Measurements from ENCODE around the gene HSP90AB1. TPM values are rescaled to one million over a fixed set of nuclear protein-coding genes. Genes with fewer than 3 reads are reported as not detected.

HSP90AB1 gene
- total RNA-seq, 1 donor from 2014 or later = 396 TPM

GRCh38 chr6:44262467-44263353 is 15.8 kb downstream of the HSP90AB1 start:
- no peak for FAIRE-seq
- H3K36me3 ChIP-seq (ENCODE audit: control insufficient read depth, insufficient read depth, low read length) = peaks cover 12% of the 10 kb centered on the region
- DNase-seq (ENCODE audit: low read depth) = no peak
- TF ChIP-seq, protein P1, sequence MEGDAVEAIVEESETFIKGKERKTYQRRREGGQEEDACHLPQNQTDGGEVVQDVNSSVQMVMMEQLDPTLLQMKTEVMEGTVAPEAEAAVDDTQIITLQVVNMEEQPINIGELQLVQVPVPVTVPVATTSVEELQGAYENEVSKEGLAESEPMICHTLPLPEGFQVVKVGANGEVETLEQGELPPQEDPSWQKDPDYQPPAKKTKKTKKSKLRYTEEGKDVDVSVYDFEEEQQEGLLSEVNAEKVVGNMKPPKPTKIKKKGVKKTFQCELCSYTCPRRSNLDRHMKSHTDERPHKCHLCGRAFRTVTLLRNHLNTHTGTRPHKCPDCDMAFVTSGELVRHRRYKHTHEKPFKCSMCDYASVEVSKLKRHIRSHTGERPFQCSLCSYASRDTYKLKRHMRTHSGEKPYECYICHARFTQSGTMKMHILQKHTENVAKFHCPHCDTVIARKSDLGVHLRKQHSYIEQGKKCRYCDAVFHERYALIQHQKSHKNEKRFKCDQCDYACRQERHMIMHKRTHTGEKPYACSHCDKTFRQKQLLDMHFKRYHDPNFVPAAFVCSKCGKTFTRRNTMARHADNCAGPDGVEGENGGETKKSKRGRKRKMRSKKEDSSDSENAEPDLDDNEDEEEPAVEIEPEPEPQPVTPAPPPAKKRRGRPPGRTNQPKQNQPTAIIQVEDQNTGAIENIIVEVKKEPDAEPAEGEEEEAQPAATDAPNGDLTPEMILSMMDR (IDR thresholded peaks at IDR 0.05; ENCODE audit: insufficient read depth, low read length, severe bottlenecking) = no peak
- H3K27me3 ChIP-seq (ENCODE audit: control insufficient read depth, insufficient read depth, low read length) = peaks cover 2% of the 10 kb centered on the region
- no peak overlapping the region for H3K4me3 ChIP-seq (ENCODE audit: low read depth, low read length)

DNA sequence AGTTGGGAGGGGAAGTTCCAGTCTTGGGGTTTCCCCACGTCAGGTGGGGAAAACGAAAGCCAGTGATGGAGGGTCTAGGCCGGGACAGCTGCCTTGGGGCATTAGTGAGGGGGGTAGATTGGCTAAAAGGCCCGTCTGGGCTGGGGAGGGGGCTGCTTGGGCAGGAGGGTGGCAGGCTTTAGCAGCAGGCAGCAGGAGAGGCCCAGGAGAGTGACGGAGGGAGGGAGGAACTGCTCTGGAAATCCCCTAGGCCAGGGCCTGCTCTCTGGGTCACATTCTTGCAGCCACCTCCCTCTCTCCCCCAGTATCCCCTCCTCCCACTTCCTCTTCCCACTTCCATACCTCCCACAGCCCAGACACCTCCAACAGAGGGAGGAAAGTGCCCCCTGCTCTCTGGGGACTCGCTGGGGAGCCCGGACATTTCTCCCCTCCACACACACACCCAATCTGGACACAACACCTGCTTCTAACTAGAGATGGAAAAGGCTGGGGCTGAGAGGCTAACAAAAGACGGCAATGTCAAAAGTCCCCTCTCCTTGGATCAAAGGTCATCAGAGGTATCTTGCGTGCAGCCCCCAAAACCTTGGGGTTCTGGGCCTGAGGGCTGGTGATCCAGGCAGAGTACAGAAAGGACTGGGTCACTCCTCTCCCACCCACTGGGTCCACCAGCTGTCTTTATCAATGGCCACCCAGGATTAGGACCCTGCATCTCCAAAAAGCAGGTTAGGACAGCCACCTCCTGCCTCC is 16.6 kb downstream of the HSP90AB1 start:
- peaks cover 2% of the 10 kb centered on the region for H3K27me3 ChIP-seq (ENCODE audit: control insufficient read depth, insufficient read depth, low read length)
- TF ChIP-seq, protein P1 (IDR thresholded peaks at IDR 0.05; ENCODE audit: insufficient read depth, low read length, severe bottlenecking) = no peak
- FAIRE-seq = no peak
- H3K4me3 ChIP-seq (ENCODE audit: low read depth, low read length) = peak overlapping the region; percentile 67
- H3K36me3 ChIP-seq (ENCODE audit: control insufficient read depth, insufficient read depth, low read length) = peaks cover 12% of the 10 kb centered on the region
- no peak for DNase-seq (ENCODE audit: low read depth)

GRCh38 chr6:44264154-44265006 is 17.5 kb downstream of the HSP90AB1 start:
- TF ChIP-seq, protein P1 (IDR thresholded peaks at IDR 0.05; ENCODE audit: insufficient read depth, low read length, severe bottlenecking) = no peak
- Histone ChIP-seq H3K4me3 (ENCODE audit: low read depth, low read length) (peak overlapping the region; percentile 67), H3K27me3 (ENCODE audit: control insufficient read depth, insufficient read depth, low read length) (peaks cover 4% of the 10 kb centered on the region), H3K36me3 (ENCODE audit: control insufficient read depth, insufficient read depth, low read length) (peaks cover 9% of the 10 kb centered on the region)
- FAIRE-seq (no peak), DNase-seq (ENCODE audit: low read depth) (no peak)

DNA sequence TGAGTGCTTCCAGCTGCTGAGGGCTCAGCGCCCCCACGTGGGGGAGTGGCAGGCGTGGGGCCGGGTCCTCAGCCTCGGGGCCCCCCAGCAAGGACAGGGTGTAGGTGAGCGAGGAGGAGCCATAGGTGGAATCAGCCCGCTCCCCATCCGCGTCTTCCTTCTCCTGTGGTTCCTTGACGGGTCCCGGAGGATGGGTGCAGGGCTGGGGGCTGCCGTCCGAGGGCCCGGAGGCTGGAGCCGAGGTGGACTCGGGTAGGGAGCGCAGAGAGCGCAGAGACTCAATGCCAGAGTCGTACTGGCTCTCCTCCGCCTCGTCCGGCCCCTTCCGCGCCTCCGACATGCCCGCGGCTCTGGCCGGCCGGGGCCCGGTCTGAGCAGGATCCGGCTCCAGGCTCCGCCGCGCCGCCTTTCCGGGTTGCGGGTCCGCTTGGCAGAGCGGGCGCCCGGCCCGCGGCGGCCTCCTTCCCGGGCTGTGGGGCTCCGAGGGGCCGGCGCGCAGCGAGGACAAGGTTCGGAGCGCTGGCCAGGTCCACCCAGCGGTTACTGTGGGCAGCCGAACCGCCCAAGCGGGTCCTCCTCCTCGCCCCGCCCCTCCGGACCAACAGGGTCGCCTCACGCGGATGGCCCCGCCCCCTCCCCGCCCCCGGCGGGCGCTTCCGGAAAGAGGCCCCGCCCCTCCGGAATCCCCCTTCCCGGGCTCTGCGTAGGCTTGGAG is 18.3 kb downstream of the HSP90AB1 start, which contains the start of gene NFKBIE:
NFKBIE (minus strand) TSS at position 545 of the 715 bp plus-strand sequence; CDS start at position 340, 205 bp downstream.
- TF ChIP-seq, protein P1 (IDR thresholded peaks at IDR 0.05; ENCODE audit: insufficient read depth, low read length, severe bottlenecking) = peak; percentile 37
- Histone ChIP-seq H3K36me3 (ENCODE audit: control insufficient read depth, insufficient read depth, low read length) (peaks cover 7% of the 10 kb centered on the region), H3K27me3 (ENCODE audit: control insufficient read depth, insufficient read depth, low read length) (peaks cover 4% of the 10 kb centered on the region), H3K4me3 (ENCODE audit: low read depth, low read length) (peak within 1 kb of the TSS; percentile 67)
- no peak for DNase-seq (ENCODE audit: low read depth)
- no peak for FAIRE-seq

DNA sequence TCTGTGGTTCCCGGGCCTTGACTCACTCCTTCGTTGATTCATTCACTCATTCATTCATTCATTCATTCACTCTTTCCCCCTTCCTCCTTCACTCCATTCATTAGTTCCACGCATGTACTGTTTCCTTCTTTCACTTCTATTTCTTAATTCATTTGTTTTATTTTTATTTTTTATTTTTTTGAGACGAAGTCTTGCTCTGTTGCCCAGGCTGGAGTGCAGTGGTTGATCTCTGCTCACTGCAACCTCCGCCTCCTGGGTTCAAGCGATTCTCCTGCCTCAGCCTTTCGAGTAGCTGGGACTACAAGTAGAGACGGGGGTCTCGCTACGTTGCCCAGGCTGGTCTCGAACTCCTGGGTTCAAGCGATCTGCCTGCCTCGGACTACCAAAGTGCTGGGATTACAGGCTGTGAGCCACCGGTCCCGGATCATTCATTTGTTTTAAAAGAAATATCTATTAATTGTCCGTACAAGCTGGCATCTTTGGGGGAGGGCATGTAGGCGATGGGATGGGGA is 18.9 kb downstream of the HSP90AB1 start:
- DNase-seq (ENCODE audit: low read depth) = peak; percentile 91
- H3K4me3 ChIP-seq (ENCODE audit: low read depth, low read length) = peak overlapping the region; percentile 67
- FAIRE-seq = no peak

More for the DNA sequence above, 18.9 kb downstream of the HSP90AB1 start:
- TF ChIP-seq, protein P1 (IDR thresholded peaks at IDR 0.05; ENCODE audit: insufficient read depth, low read length, severe bottlenecking) = no peak
- peaks cover 4% of the 10 kb centered on the region for H3K27me3 ChIP-seq (ENCODE audit: control insufficient read depth, insufficient read depth, low read length)
- peaks cover 5% of the 10 kb centered on the region for H3K36me3 ChIP-seq (ENCODE audit: control insufficient read depth, insufficient read depth, low read length)

Measured in bronchial epithelial cell (primary cell).